ENCODE results near the gene SUCO. TPM values are rescaled to one million over a fixed set of nuclear protein-coding genes. Genes with fewer than 3 reads are reported as not detected.

Gene SUCO
- total and polyA plus RNA-seq, 3 donors from 2014 or later = 47.8 to 139 (median 126) TPM

DNA sequence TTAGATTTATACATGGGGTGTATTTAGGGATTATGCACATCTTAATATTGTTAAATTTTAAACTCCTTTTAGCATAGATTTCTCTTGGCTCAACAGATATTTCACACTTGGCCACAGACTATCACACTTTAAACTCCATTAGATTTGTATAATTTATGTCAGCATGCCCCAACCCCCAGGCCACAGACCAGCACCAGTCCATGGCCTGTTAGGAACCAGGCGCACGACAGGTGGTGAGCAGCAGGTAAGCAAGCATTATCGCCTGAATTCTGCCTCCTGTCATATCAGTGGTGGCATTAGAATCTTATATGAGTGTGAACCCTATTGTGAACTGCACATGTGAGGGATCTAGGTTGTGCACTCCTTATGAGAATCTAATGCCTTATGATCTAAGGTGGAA is 34.8 kb downstream of the SUCO start:
- Histone ChIP-seq H3K27me3 (no peaks in the 10 kb centered on the region), H3K27ac (no peak overlapping the region), H3K4me3 (no peak overlapping the region), H3K4me1 (no peaks in the 10 kb centered on the region), H3K9me3 (no peaks in the 10 kb centered on the region), H3K36me3 (ENCODE audit: low read depth, missing control alignments) (no peaks in the 10 kb centered on the region)
- no peak for TF ChIP-seq POLR2A (IDR thresholded peaks at IDR 0.05)
- TF ChIP-seq, protein P1, sequence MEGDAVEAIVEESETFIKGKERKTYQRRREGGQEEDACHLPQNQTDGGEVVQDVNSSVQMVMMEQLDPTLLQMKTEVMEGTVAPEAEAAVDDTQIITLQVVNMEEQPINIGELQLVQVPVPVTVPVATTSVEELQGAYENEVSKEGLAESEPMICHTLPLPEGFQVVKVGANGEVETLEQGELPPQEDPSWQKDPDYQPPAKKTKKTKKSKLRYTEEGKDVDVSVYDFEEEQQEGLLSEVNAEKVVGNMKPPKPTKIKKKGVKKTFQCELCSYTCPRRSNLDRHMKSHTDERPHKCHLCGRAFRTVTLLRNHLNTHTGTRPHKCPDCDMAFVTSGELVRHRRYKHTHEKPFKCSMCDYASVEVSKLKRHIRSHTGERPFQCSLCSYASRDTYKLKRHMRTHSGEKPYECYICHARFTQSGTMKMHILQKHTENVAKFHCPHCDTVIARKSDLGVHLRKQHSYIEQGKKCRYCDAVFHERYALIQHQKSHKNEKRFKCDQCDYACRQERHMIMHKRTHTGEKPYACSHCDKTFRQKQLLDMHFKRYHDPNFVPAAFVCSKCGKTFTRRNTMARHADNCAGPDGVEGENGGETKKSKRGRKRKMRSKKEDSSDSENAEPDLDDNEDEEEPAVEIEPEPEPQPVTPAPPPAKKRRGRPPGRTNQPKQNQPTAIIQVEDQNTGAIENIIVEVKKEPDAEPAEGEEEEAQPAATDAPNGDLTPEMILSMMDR (IDR thresholded peaks at IDR 0.05) = no peak
- intact Hi-C loops (cut with DNase I; ENCODE audit: low total_unique reads) = no loop called here
- no peak for DNase-seq
- WGBS, 2 donors = 87 to 98% methylated on average over 3 of the region's 3 CpGs

DNA sequence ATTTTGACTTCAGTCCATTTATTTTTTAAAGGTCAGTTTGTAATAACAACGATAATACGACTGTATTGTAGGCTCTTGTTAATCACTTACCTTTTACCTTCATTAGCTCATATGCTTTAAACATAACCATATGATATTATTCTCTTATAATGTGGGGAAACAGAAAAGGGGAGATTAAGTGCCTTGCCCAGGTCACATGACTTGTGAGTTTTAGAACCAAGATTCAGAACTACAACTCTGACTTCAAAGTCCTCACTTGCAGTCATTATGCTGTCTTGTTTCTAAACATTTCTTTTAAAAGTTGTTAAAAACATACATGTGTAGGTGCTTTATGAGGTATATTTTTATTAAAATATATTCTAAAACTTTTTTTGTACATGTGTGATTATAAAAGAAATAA is 41.1 kb downstream of the SUCO start:
- intact Hi-C loops (cut with DNase I; ENCODE audit: low total_unique reads) = no loop called here
- Histone ChIP-seq H3K9me3 (no peaks in the 10 kb centered on the region), H3K4me1 (no peaks in the 10 kb centered on the region), H3K27ac (no peak overlapping the region), H3K36me3 (ENCODE audit: low read depth, missing control alignments) (no peaks in the 10 kb centered on the region), H3K4me3 (no peak overlapping the region), H3K27me3 (no peaks in the 10 kb centered on the region)
- no peak for DNase-seq
- TF ChIP-seq, protein P1 (IDR thresholded peaks at IDR 0.05) = no peak
- TF ChIP-seq POLR2A (IDR thresholded peaks at IDR 0.05) = no peak
- WGBS, 2 donors = 92 to 94% methylated on average over 2 of the region's 2 CpGs

DNA sequence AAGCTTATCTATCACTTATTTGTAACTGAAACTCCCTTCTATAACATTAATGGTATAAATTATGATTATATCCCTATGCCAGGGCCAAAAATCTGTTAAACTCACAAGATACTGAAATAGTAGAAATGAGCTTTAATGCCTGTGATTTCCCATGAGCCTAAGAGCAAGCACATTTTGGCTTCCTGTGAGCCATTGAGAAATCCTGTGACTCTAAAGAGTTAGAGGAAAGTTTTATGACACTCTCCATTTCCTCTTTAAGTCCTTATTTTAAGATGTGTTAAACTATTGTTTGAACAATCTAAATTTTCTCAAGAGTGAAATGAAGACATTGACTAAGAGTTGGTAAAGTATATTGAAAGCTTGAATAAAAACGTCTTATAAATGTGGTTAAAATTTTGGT is 45.6 kb downstream of the SUCO start:
- H3K4me3 ChIP-seq = no peak overlapping the region
- no peaks in the 10 kb centered on the region for H3K4me1 ChIP-seq
- no peak overlapping the region for H3K27ac ChIP-seq
- no peak for TF ChIP-seq POLR2A (IDR thresholded peaks at IDR 0.05)
- TF ChIP-seq, protein P1 (IDR thresholded peaks at IDR 0.05) = no peak
- H3K36me3 ChIP-seq (ENCODE audit: low read depth, missing control alignments) = no peaks in the 10 kb centered on the region
- H3K9me3 ChIP-seq = no peaks in the 10 kb centered on the region
- DNase-seq = no peak
- 90 to 95% methylated on average over 1 of the region's 1 CpG for WGBS, 2 donors
- no peaks in the 10 kb centered on the region for H3K27me3 ChIP-seq
- intact Hi-C loops (cut with DNase I; ENCODE audit: low total_unique reads) = no loop called here

DNA sequence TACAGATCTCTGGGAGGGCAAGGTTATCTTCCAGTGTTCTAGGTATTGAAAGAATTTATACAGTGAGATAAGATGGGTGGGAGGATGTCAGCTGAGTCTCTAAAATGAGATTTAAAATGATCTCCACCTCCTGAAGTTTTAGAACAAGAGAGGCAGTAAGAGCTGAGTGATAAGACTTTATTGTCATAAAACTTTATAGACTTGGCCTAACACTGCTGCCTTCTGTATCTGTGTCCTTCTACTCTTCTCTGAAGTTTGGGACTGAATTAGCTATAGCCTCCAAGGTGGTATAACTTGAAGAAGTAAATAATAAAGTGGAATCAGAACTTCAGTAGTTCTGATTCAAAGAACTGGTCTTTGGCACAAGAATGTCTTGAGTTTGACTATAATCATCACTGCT is 48.3 kb downstream of the SUCO start:
- Histone ChIP-seq H3K4me1 (no peaks in the 10 kb centered on the region), H3K9me3 (no peaks in the 10 kb centered on the region), H3K36me3 (ENCODE audit: low read depth, missing control alignments) (no peaks in the 10 kb centered on the region), H3K27me3 (no peaks in the 10 kb centered on the region), H3K27ac (no peak overlapping the region), H3K4me3 (no peak overlapping the region)
- intact Hi-C loops (cut with DNase I; ENCODE audit: low total_unique reads) = no loop called here
- TF ChIP-seq POLR2A (IDR thresholded peaks at IDR 0.05) = no peak
- TF ChIP-seq, protein P1 (IDR thresholded peaks at IDR 0.05) = no peak
- DNase-seq = no peak

DNA sequence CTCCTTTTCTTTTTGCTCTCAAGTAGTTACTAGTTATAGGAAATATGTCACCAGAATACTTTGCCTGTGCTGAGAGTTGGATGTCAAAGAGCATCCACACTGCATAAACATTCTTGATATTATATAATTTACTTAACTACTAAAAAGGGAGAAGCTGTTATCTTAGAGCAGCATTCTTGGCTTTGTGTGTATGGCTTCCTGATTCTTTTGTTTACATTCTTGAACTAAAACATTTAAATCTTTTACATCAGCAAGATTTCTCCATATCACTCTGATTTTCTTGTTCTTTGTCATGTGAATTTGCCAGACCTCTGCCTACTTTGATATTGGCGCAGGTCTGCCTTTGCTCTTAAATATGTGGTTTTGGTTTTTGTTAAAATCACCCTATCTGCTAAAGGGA is 48.8 kb downstream of the SUCO start:
- H3K27ac ChIP-seq = no peak overlapping the region
- no peaks in the 10 kb centered on the region for H3K9me3 ChIP-seq
- no peak overlapping the region for H3K4me3 ChIP-seq
- WGBS, 2 donors = 88 to 92% methylated on average over 1 of the region's 1 CpG
- no peaks in the 10 kb centered on the region for H3K36me3 ChIP-seq (ENCODE audit: low read depth, missing control alignments)
- TF ChIP-seq, protein P1 (IDR thresholded peaks at IDR 0.05) = no peak
- no peak for TF ChIP-seq POLR2A (IDR thresholded peaks at IDR 0.05)
- intact Hi-C loops (cut with DNase I; ENCODE audit: low total_unique reads) = no loop called here
- no peaks in the 10 kb centered on the region for H3K27me3 ChIP-seq
- H3K4me1 ChIP-seq = no peaks in the 10 kb centered on the region
- no peak for DNase-seq
